Activated naive CD4-positive, alpha-beta T cell treated with anti-CD3 and anti-CD28 coated beads, Interleukin-2, amount 50 U/mL, for 16 hours (primary cell): ENCODE data around the gene KHDRBS2.
"Not testable (repeated sequence)": the region's sequence is repeated elsewhere in the genome, so short reads cannot be mapped to it uniquely, and the experiment has no call there.

Source experiments
- DNase-seq: peaks from one replicate; pipeline ENCODE4 v3.0.0-alpha.2; 2020

KHDRBS2 gene

GRCh38 chr6:61841958-61842357, 444.1 kb downstream of the KHDRBS2 start:
- no peak for DNase-seq

GRCh38 chr6:61835237-61835636, 450.8 kb downstream of the KHDRBS2 start:
- no peak for DNase-seq

- no peak for DNase-seq
Observed at GRCh38 chr6:61833176-61833755, 452.8 kb downstream of the KHDRBS2 start.

- DNase-seq = no peak
Observed at GRCh38 chr6:61817716-61818115, 468.3 kb downstream of the KHDRBS2 start.

- no peak for DNase-seq
Observed at GRCh38 chr6:61810047-61810446, 476.0 kb downstream of the KHDRBS2 start.

- DNase-seq = no peak
Observed at GRCh38 chr6:61809004-61809595, 476.9 kb downstream of the KHDRBS2 start.

GRCh38 chr6:61787998-61788397, 498.0 kb downstream of the KHDRBS2 start:
- no peak for DNase-seq

GRCh38 chr6:61769446-61769845, 516.6 kb downstream of the KHDRBS2 start:
- not testable (repeated sequence) for DNase-seq

- no peak for DNase-seq
Observed at GRCh38 chr6:61755739-61756138, 530.3 kb downstream of the KHDRBS2 start.

- no peak for DNase-seq
Observed at GRCh38 chr6:61751986-61752385, 534.0 kb downstream of the KHDRBS2 start.

- no peak for DNase-seq
Observed at GRCh38 chr6:61745994-61746393, 540.0 kb downstream of the KHDRBS2 start.

- no peak for DNase-seq
Observed at GRCh38 chr6:61711849-61712248, 574.2 kb downstream of the KHDRBS2 start.

GRCh38 chr6:61688165-61688564, 597.9 kb downstream of the KHDRBS2 start:
- no peak for DNase-seq

- no peak for DNase-seq
Observed at GRCh38 chr6:61682562-61682961, 603.5 kb downstream of the KHDRBS2 start.

GRCh38 chr6:61679625-61680024, 606.4 kb downstream of the KHDRBS2 start:
- no peak for DNase-seq

- DNase-seq = no peak
Observed at GRCh38 chr6:61675734-61676133, 610.3 kb downstream of the KHDRBS2 start.

GRCh38 chr6:61649845-61650244, 636.2 kb downstream of the KHDRBS2 start:
- no peak for DNase-seq

GRCh38 chr6:61640463-61640862, 645.6 kb downstream of the KHDRBS2 start:
- no peak for DNase-seq
